Measurements from ENCODE around the gene DLK2. TPM values are rescaled to one million over a fixed set of nuclear protein-coding genes. Genes with fewer than 3 reads are reported as not detected.

DLK2 gene
- total RNA-seq, 1 experiment from 2014 or later, result 1.6 TPM

GRCh38 chr6:43468748-43469681, 13.7 kb upstream of the DLK2 start (continued):
- TF ChIP-seq ATF3 (IDR thresholded peaks at IDR 0.05), result no peak
- no peak for TF ChIP-seq POLR2A (IDR thresholded peaks at IDR 0.05; ENCODE audit: borderline replicate concordance, extremely low read depth, insufficient read depth, insufficient read length)
- no peak for TF ChIP-seq FOSL1 (IDR thresholded peaks at IDR 0.05; ENCODE audit: low read depth)
- TF ChIP-seq EZH2phosphoT487 (IDR thresholded peaks at IDR 0.05; ENCODE audit: borderline replicate concordance), result no peak

GRCh38 chr6:43468240-43468639, 12.9 kb upstream of the DLK2 start:
- no peak for TF ChIP-seq POLR2A (IDR thresholded peaks at IDR 0.05; ENCODE audit: borderline replicate concordance, extremely low read depth, insufficient read depth, insufficient read length)
- no peak for TF ChIP-seq SRF (IDR thresholded peaks at IDR 0.05; ENCODE audit: low read depth)
- no peak for TF ChIP-seq SP1 (IDR thresholded peaks at IDR 0.05; ENCODE audit: low read depth)
- BruUV-seq (replicated peaks), result no TSS peak
- Histone ChIP-seq H3K4me2 (ENCODE audit: low read length) (no peak overlapping the region), H3K27ac (ENCODE audit: low read depth, low read length) (no peak overlapping the region), H3K9me2 (ENCODE audit: insufficient read depth) (no peaks in the 10 kb centered on the region), H2AFZ (ENCODE audit: low read depth, low read length, poor library complexity, severe bottlenecking) (no peak overlapping the region), H3K9me3 (ENCODE audit: control insufficient read depth in 1 of 2, insufficient read depth in 1 of 2, low read depth in 1 of 2, low read length in 2 of 2) (no peaks in the 10 kb centered on the region), H4K20me1 (ENCODE audit: insufficient read depth) (no peaks in the 10 kb centered on the region), H3K9ac (ENCODE audit: low read length) (no peak overlapping the region), H3K4me1 (ENCODE audit: control insufficient read depth in 1 of 2, insufficient read depth in 2 of 2, low read length in 2 of 2) (peaks cover 18 to 21% of the 10 kb centered on the region in 2 experiments), H3K27me3 (ENCODE audit: insufficient read depth, low read length) (no peaks in the 10 kb centered on the region), H3K79me2 (ENCODE audit: insufficient read depth, low read length) (no peaks in the 10 kb centered on the region), H3K36me3 (ENCODE audit: control insufficient read depth in 1 of 2, insufficient read depth in 2 of 2, low read length in 2 of 2) (no peaks in the 10 kb centered on the region), H3K4me3 (replicated peaks in 1 of 2; ENCODE audit: low read depth in 1 of 2, low read length in 2 of 2) (no peak overlapping the region)
- intact Hi-C loops (cut with micrococcal nuclease), result no loop called here
- no peak for DNase-seq (ENCODE audit: low read depth, low spot score)
- ChIA-PET RAD21 (ENCODE audit: low non-redundant PET in 1 of 2, low total read pairs in 2 of 2, uncharacterized antibody in 2 of 2, unreplicated experiment in 2 of 2) (no interaction called here), CTCF (no interaction called here), POLR2A (interaction anchor here (0.5 kb wide), 1 partner anchor 13 kb away, joined by 4 read pairs; the partner anchor contains the start of gene DLK2)
- no peak for ATAC-seq

DNA sequence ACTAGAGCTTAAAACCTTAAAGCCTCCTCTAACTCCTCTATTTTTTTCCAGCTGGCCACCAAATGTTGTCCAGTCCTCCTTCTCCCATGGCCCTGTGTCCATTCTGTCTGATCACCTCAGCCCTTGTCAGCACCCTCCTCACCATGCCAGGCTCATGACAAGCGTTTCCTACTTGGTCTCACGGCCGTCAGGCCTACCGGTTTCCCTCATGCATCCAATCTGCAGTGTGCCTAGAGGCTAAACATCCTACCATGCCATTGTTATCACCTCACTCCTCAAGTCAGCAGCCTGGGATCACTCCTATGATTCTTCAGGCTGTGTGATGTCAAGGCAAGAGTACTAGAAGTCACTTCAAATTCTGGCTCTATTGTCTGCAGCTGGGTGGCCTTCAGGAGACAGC, 12.4 kb upstream of the DLK2 start:
- H2AFZ ChIP-seq (ENCODE audit: low read depth, low read length, poor library complexity, severe bottlenecking), result no peak overlapping the region
- ChIA-PET CTCF (no interaction called here), POLR2A (interaction anchor here (0.5 kb wide), 1 partner anchor 12 kb away, joined by 4 read pairs; the partner anchor contains the start of gene DLK2), RAD21 (ENCODE audit: low non-redundant PET in 1 of 2, low total read pairs in 2 of 2, uncharacterized antibody in 2 of 2, unreplicated experiment in 2 of 2) (interaction anchor here in 1 of 2 experiments (0.6 kb wide), 1 partner anchor 10 kb away, joined by 3 read pairs; no protein-coding TSS in a partner anchor)
- DNase-seq (ENCODE audit: low read depth, low spot score) (no peak), ATAC-seq (no peak)
- H3K27me3 ChIP-seq (ENCODE audit: insufficient read depth, low read length), result no peaks in the 10 kb centered on the region
- H3K4me3 ChIP-seq (replicated peaks in 1 of 2; ENCODE audit: low read depth in 1 of 2, low read length in 2 of 2), result no peak overlapping the region
- no TSS peak for BruUV-seq (replicated peaks)
- no peaks in the 10 kb centered on the region for H3K9me3 ChIP-seq (ENCODE audit: control insufficient read depth in 1 of 2, insufficient read depth in 1 of 2, low read depth in 1 of 2, low read length in 2 of 2)
- no peak overlapping the region for H3K4me2 ChIP-seq (ENCODE audit: low read length)
- H3K9ac ChIP-seq (ENCODE audit: low read length), result no peak overlapping the region
- no peaks in the 10 kb centered on the region for H3K79me2 ChIP-seq (ENCODE audit: insufficient read depth, low read length)
- no peaks in the 10 kb centered on the region for H3K36me3 ChIP-seq (ENCODE audit: control insufficient read depth in 1 of 2, insufficient read depth in 2 of 2, low read length in 2 of 2)
- no peaks in the 10 kb centered on the region for H4K20me1 ChIP-seq (ENCODE audit: insufficient read depth)
- intact Hi-C loops (cut with micrococcal nuclease), result no loop called here
- H3K27ac ChIP-seq (ENCODE audit: low read depth, low read length), result no peak overlapping the region
- H3K9me2 ChIP-seq (ENCODE audit: insufficient read depth), result no peaks in the 10 kb centered on the region
- no peak for TF ChIP-seq YY1 (IDR thresholded peaks at IDR 0.05; ENCODE audit: extremely low read depth, insufficient replicate concordance, low read depth, low read length)
- no peak for TF ChIP-seq ATF3 (IDR thresholded peaks at IDR 0.05)
- TF ChIP-seq REST (IDR thresholded peaks at IDR 0.05; ENCODE audit: low read depth), result no peak
- no peak for TF ChIP-seq CEBPB (IDR thresholded peaks at IDR 0.05; ENCODE audit: low read depth)
- TF ChIP-seq, protein P1, sequence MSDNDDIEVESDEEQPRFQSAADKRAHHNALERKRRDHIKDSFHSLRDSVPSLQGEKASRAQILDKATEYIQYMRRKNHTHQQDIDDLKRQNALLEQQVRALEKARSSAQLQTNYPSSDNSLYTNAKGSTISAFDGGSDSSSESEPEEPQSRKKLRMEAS (IDR thresholded peaks at IDR 0.05), result no peak
- H3K4me1 ChIP-seq (ENCODE audit: control insufficient read depth in 1 of 2, insufficient read depth in 2 of 2, low read length in 2 of 2), result peaks cover 18 to 21% of the 10 kb centered on the region in 2 experiments

Data from HCT116 (cell line).